HG02938 (cell line): ENCODE results near the gene EPC1.
"Not testable (repeated sequence)": the region's sequence is repeated elsewhere in the genome, so short reads cannot be mapped to it uniquely, and the experiment has no call there.

Source experiments
- ATAC-seq: cut with Tn5 transposase; IDR thresholded peaks from one replicate; pipeline ENCODE4 v1.9.1; 2021; ENCODE audit warnings: mild to moderate bottlenecking, moderate library complexity; ENCODE audit not compliant: unreplicated experiment

The EPC1 gene

DNA sequence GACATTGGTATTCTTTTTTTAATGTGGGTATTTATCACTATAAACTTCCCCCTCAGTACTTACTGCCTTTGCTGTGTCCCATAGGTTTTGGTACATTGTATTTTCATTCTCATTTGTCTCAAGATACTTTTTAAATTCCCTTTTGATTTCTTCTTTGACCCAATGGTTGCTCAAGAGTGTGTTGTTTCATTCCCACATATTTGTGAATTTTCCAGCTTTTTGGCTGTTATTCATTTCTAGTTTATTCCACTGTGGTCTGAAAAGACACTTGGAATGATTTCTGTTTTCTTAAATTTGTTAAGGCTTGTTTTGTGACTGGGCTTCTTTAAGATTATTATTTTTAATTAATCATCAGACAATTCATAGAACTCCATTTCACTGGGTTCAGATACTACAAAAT lies 105.0 kb downstream of the EPC1 start:
- no peak for ATAC-seq

GRCh38 chr10:32240471-32240870 lies 106.5 kb downstream of the EPC1 start:
- ATAC-seq, result no peak

- ATAC-seq, result no peak
These were observed 107.2 kb downstream of the EPC1 start for GRCh38 chr10:32239769-32240168.

DNA sequence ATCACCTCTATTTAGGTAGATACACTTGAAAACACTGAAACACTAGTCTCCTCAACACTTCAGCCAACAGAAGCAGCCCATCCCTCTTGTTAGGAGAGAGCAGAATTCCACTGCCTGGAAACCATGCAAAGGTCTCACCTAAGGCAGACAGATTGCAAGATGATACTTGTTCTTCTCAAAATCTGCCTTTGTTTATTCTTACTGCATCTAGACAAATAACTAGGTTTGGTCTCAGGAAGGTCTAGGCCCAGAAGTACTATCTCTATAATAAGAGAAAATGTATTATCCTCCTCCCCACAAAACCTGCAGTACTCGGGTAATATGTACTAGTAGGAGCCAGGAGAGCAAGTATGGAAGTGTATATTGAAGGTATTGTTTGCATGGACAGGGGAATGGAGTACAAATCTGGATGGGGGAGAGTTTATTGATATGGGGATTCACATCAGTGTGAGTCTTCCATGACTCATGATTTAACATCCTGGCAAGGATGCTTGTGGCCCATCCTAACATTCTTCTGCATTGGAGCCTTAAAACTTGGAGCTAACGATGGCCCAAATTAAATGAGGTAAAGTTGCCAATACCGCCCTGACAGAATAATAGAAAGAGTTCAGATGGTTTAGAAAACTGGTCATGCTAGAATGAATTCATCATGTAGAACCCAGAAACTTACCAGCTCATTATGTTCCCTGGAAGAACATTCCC lies 109.2 kb downstream of the EPC1 start:
- ATAC-seq, result no peak

- ATAC-seq, result no peak
These were observed 112.5 kb downstream of the EPC1 start for GRCh38 chr10:32234471-32234870.

GRCh38 chr10:32233375-32233774 lies 113.6 kb downstream of the EPC1 start:
- ATAC-seq, result not testable (repeated sequence)

GRCh38 chr10:32232378-32232777 lies 114.6 kb downstream of the EPC1 start:
- ATAC-seq, result no peak

DNA sequence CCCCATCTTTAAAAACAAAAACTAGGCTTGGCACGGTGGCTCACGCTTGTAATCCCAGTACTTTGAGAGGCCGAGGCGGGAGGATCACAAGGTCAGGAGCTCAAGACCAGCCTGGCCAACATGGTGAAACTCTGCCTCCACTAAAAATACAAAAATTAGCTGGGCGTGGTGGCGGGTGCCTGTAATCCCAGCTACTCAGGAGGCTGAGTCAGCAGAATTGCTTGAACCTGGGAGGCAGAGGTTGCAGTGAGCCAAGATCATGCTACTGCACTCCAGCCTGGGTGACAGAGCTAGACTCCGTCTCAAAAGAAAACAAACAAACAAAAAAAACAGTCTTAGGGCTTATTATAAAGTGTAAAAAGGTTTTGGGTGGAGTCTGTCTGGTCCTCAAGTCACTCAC lies 117.2 kb downstream of the EPC1 start:
- not testable (repeated sequence) for ATAC-seq

DNA sequence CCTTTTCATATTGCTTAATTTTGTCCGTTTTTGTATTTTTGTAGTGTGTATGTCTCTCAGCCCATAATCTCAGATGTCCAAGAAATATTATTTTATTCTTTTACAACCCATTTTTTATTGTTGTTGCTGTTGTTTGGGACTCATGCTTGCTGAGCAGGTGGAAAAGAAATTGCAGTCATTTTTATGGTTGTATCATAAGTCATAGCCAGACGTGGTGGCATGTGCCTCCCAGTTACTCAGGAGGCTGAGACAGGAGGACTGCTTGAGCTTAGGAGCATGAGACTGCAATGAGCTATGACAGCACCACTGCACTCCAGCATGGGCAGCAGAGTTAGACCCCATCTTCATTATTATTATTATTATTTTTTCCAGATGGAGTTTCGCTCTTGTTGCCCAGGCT lies 117.8 kb downstream of the EPC1 start:
- ATAC-seq, result no peak

DNA sequence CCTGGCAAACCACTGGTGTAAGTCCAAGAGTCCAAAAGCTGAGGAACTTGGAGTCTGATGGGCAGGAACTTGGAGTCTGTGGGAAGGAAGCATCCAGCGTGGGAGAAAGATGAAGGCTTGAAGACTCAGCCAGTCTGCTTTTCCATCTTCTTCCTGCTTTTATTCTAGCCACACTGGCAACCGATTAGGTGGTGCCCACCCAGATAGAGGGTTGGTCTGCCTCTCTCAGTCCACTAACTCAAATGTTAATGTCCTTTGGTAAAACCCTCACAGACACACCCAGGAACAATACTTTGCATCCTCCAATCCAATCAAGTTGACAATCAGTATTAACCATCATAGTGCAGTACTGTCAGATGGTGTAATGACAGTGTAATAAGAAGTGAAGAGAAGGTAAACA lies 119.2 kb downstream of the EPC1 start:
- ATAC-seq, result no peak

DNA sequence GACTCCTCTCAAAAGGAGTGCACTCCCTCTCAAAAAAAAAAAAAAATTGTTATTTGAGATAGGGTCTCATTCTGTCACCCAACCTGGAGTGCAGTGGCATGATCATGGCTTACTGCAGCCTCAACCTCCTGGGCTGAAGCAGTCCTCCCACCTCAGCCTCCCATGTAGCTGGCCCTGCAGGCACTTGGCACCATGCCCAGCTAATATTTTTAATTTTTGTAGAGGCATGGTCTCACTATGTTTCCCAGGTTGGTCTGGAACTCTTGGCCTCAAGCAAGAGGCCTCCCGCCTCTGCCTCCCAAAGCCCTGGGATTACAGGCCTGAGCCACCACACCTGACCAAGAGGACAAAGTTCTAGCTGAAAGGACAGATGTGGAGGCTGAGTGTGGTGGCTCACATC lies 120.3 kb downstream of the EPC1 start:
- no peak for ATAC-seq

- no peak for ATAC-seq
These were observed 121.0 kb downstream of the EPC1 start for GRCh38 chr10:32225976-32226375.

- ATAC-seq, result not testable (repeated sequence)
These were observed 124.6 kb downstream of the EPC1 start for GRCh38 chr10:32222376-32222775.

DNA sequence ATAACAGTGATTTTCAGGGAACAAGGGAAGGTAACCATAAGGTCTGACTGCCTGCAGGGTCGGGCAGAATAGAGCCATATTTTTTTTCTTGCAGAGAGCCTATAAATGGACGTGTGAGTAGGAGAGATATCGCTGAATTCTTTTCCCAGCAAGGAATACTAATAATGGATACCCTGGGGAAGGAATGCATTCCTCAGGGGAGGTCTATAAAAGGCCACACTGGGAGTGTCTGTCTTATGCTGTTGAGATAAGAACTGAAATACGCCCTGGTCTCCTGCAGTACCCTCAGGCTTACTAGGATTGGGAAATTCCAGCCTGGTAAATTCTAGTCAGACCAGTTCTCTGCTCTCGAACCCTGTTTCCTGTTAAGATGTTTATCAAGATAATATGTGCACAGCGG lies 127.8 kb downstream of the EPC1 start:
- ATAC-seq, result not testable (repeated sequence)

GRCh38 chr10:32218206-32219044 lies 128.5 kb downstream of the EPC1 start:
- not testable (repeated sequence) for ATAC-seq
